GM23338 (cell line): ENCODE measurements around the gene COL21A1. TPM values are rescaled to one million over a fixed set of nuclear protein-coding genes. Genes with fewer than 3 reads are reported as not detected.

Experiments
- ATAC-seq: fragments of 200-7000 bp; cut with Tn5 transposase; 3 replicates; pipeline ENCODE4 v1.9.1; 2020
- DNase-seq: peaks from one replicate; pipeline ENCODE4 v3.0.0-alpha.2; 2015; ENCODE audit warnings: low spot score
- H2AFZ ChIP-seq: fragments of 200-600 bp; sonication (generic); 2 replicates; pipeline ENCODE4 v1.8.0; 2016; ENCODE audit warnings: antibody characterized with exemption, mild to moderate bottlenecking, moderate library complexity
- H3F3A ChIP-seq: fragments of 200-600 bp; sonication (generic); replicated peaks from 2 replicates; pipeline ENCODE4 v1.8.0; 2017; ENCODE audit warnings: antibody characterized with exemption, mixed run types, low read depth
- H3K27ac ChIP-seq: fragments of 200-600 bp; sonication (generic); 2 replicates; pipeline ENCODE4 v1.6.1; 2016; ENCODE audit warnings: low read depth
- H3K27me3 ChIP-seq: fragments of 200-600 bp; sonication (generic); 2 replicates; pipeline ENCODE4 v1.8.0; 2016; ENCODE audit warnings: mild to moderate bottlenecking, mixed run types, moderate library complexity; ENCODE audit not compliant: insufficient read depth
- H3K36me3 ChIP-seq: fragments of 200-600 bp; sonication (generic); 2 replicates; pipeline ENCODE4 v1.8.0; 2016; ENCODE audit warnings: mild to moderate bottlenecking; ENCODE audit not compliant: insufficient read depth
- H3K4me1 ChIP-seq: fragments of 200-600 bp; sonication (generic); 2 replicates; pipeline ENCODE4 v1.8.0; 2016; ENCODE audit warnings: mild to moderate bottlenecking, moderate library complexity; ENCODE audit not compliant: insufficient read depth
- H3K4me2 ChIP-seq: fragments of 200-600 bp; sonication (generic); 2 replicates; pipeline ENCODE4 v1.7.1; 2017; ENCODE audit warnings: mixed run types
- H3K4me3 ChIP-seq: fragments of 200-600 bp; sonication (generic); 2 replicates; pipeline ENCODE4 v1.6.1; 2016; ENCODE audit warnings: mixed run types
- H3K79me2 ChIP-seq: fragments of 200-600 bp; sonication (generic); replicated peaks from 2 replicates; pipeline ENCODE4 v1.8.0; 2017; ENCODE audit warnings: mild to moderate bottlenecking; ENCODE audit not compliant: insufficient read depth
- H3K9me2 ChIP-seq: fragments of 200-600 bp; sonication (generic); 2 replicates; pipeline ENCODE4 v1.8.0; 2017; ENCODE audit not compliant: insufficient read depth
- H4K20me1 ChIP-seq: fragments of 200-600 bp; sonication (generic); replicated peaks from 2 replicates; pipeline ENCODE4 v1.8.0; 2017; ENCODE audit warnings: mild to moderate bottlenecking; ENCODE audit not compliant: insufficient read depth
- H3K27ac Mint-ChIP-seq: 2 replicates; pipeline ENCODE4 v1.8.0; 2020; ENCODE audit warnings: inconsistent platforms, mild to moderate bottlenecking, moderate library complexity, mixed read lengths
- H3K27me3 Mint-ChIP-seq: 3 replicates; pipeline ENCODE4 v1.8.0; 2022; ENCODE audit warnings: low read depth, mild to moderate bottlenecking, moderate library complexity, mixed read lengths, inconsistent platforms; ENCODE audit not compliant: insufficient read depth, poor library complexity
- H3K36me3 Mint-ChIP-seq: 3 replicates; pipeline ENCODE4 v1.8.0; 2021; ENCODE audit warnings: low read depth, mild to moderate bottlenecking, inconsistent platforms, moderate library complexity, mixed read lengths
- H3K4me1 Mint-ChIP-seq: 3 replicates; pipeline ENCODE4 v1.8.0; 2020; ENCODE audit warnings: mild to moderate bottlenecking, inconsistent platforms, mixed read lengths
- H3K4me3 Mint-ChIP-seq: 3 replicates; pipeline ENCODE4 v1.8.0; 2021; ENCODE audit warnings: moderate library complexity, mild to moderate bottlenecking, inconsistent platforms, mixed read lengths
- H3K9me3 Mint-ChIP-seq: 3 replicates; pipeline ENCODE4 v1.8.0; 2020; ENCODE audit warnings: moderate library complexity, mild to moderate bottlenecking, inconsistent platforms, mixed read lengths
- EZH2phosphoT487 ChIP-seq: fragments of 200-600 bp; sonication (generic); IDR thresholded peaks from one replicate; pipeline ENCODE4 v1.8.1; 2018; ENCODE audit warnings: antibody characterized with exemption; ENCODE audit not compliant: unreplicated experiment
- JUNB ChIP-seq: IDR thresholded peaks from one replicate; pipeline ENCODE4 v1.6.1; 2016; ENCODE audit warnings: antibody characterized with exemption; ENCODE audit not compliant: unreplicated experiment
- POLR2AphosphoS5 ChIP-seq: IDR thresholded peaks from 2 replicates; pipeline ENCODE4 v1.6.1; 2016; ENCODE audit warnings: antibody characterized with exemption, low read depth
- STAT1 ChIP-seq: IDR thresholded peaks from one replicate; pipeline ENCODE4 v1.6.1; 2016; ENCODE audit warnings: antibody characterized with exemption; ENCODE audit not compliant: unreplicated experiment
- ZNF114 ChIP-seq: fragments of 250-450 bp; sonication (Bioruptor Pico); IDR thresholded peaks from 2 replicates; pipeline ENCODE4 v1.5.0; 2020; ENCODE audit warnings: mild to moderate bottlenecking, moderate library complexity
- ZNF331 ChIP-seq: fragments of 250-450 bp; sonication (Bioruptor Pico); IDR thresholded peaks from 2 replicates; pipeline ENCODE4 v1.5.0; 2020; ENCODE audit warnings: low read depth, mild to moderate bottlenecking, moderate library complexity
- ZNF462 ChIP-seq: fragments of 250-450 bp; sonication (Bioruptor Pico); IDR thresholded peaks from 2 replicates; pipeline ENCODE4 v1.5.0; 2020; ENCODE audit warnings: mild to moderate bottlenecking, moderate library complexity
- polyA plus RNA-seq: library from polyadenylated mRNA; unstranded; fragments of >200 nt; fragmentation: Nextera tagmentation; extraction: Ambion mirVana; gene quantifications from 2 replicates; pipeline ENCODE4 v1.2.1, GENCODE V29; 2016
- total RNA-seq: library from RNA; depleted of rRNA; stranded (reverse); fragments of >200 nt; shearing (Covaris generic); gene quantifications from 2 replicates; pipeline ENCODE4 v1.2.3, GENCODE V29; 2014
- TF ChIP-seq, protein P1 (sequence below): IDR thresholded peaks from 2 replicates; pipeline ENCODE4 v1.6.1; 2016; ENCODE audit warnings: antibody characterized with exemption
- TF ChIP-seq, protein P2 (sequence below): IDR thresholded peaks from one replicate; pipeline ENCODE4 v1.6.1; 2018; ENCODE audit warnings: antibody characterized with exemption; ENCODE audit not compliant: unreplicated experiment

COL21A1 gene
- total and polyA plus RNA-seq, 2 experiments from 2014 or later, result 5.0 to 6.2 TPM

GRCh38 chr6:56242346-56242745 is 5.0 kb downstream of the COL21A1 start (continued):
- TF ChIP-seq, protein P1, sequence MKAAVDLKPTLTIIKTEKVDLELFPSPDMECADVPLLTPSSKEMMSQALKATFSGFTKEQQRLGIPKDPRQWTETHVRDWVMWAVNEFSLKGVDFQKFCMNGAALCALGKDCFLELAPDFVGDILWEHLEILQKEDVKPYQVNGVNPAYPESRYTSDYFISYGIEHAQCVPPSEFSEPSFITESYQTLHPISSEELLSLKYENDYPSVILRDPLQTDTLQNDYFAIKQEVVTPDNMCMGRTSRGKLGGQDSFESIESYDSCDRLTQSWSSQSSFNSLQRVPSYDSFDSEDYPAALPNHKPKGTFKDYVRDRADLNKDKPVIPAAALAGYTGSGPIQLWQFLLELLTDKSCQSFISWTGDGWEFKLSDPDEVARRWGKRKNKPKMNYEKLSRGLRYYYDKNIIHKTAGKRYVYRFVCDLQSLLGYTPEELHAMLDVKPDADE, result no peak
- TF ChIP-seq, protein P2, sequence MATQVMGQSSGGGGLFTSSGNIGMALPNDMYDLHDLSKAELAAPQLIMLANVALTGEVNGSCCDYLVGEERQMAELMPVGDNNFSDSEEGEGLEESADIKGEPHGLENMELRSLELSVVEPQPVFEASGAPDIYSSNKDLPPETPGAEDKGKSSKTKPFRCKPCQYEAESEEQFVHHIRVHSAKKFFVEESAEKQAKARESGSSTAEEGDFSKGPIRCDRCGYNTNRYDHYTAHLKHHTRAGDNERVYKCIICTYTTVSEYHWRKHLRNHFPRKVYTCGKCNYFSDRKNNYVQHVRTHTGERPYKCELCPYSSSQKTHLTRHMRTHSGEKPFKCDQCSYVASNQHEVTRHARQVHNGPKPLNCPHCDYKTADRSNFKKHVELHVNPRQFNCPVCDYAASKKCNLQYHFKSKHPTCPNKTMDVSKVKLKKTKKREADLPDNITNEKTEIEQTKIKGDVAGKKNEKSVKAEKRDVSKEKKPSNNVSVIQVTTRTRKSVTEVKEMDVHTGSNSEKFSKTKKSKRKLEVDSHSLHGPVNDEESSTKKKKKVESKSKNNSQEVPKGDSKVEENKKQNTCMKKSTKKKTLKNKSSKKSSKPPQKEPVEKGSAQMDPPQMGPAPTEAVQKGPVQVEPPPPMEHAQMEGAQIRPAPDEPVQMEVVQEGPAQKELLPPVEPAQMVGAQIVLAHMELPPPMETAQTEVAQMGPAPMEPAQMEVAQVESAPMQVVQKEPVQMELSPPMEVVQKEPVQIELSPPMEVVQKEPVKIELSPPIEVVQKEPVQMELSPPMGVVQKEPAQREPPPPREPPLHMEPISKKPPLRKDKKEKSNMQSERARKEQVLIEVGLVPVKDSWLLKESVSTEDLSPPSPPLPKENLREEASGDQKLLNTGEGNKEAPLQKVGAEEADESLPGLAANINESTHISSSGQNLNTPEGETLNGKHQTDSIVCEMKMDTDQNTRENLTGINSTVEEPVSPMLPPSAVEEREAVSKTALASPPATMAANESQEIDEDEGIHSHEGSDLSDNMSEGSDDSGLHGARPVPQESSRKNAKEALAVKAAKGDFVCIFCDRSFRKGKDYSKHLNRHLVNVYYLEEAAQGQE, result no peak
- TF ChIP-seq ZNF114 (CRISPR knock-in tag) (no peak), ZNF331 (CRISPR knock-in tag) (no peak), EZH2phosphoT487 (no peak), JUNB (no peak), STAT1 (no peak)

- no peaks in the 10 kb centered on the region for H3K36me3 ChIP-seq
- no peaks in the 10 kb centered on the region for H3F3A ChIP-seq
- H3K4me3 Mint-ChIP-seq, result no peak overlapping the region
- H3K4me2 ChIP-seq, result no peak overlapping the region
- H2AFZ ChIP-seq, result no peak overlapping the region
- H3K79me2 ChIP-seq, result no peaks in the 10 kb centered on the region
- no peaks in the 10 kb centered on the region for H3K9me2 ChIP-seq
- H3K36me3 Mint-ChIP-seq, result no peaks in the 10 kb centered on the region
- no peaks in the 10 kb centered on the region for H3K27me3 Mint-ChIP-seq
- no peaks in the 10 kb centered on the region for H4K20me1 ChIP-seq
- DNase-seq (no peak), ATAC-seq (no peak)
- H3K4me1 ChIP-seq, result peaks cover 28% of the 10 kb centered on the region
- no peaks in the 10 kb centered on the region for H3K27me3 ChIP-seq
- H3K9me3 Mint-ChIP-seq, result no peaks in the 10 kb centered on the region
- peaks cover 33% of the 10 kb centered on the region for H3K4me1 Mint-ChIP-seq
- H3K27ac Mint-ChIP-seq, result no peak overlapping the region
- H3K4me3 ChIP-seq, result no peak overlapping the region
- H3K27ac ChIP-seq, result no peak overlapping the region
- TF ChIP-seq ZNF331 (CRISPR knock-in tag), result no peak
- TF ChIP-seq, protein P2, result no peak
- no peak for TF ChIP-seq POLR2AphosphoS5
- TF ChIP-seq ZNF462 (CRISPR knock-in tag), result no peak
These were observed 6.1 kb downstream of the COL21A1 start for GRCh38 chr6:56241124-56241802.
